Natural killer cell (primary cell): Measurements from ENCODE around the gene CXXC5. TPM values are rescaled to one million over a fixed set of nuclear protein-coding genes. Genes with fewer than 3 reads are reported as not detected.

Source experiments
- ATAC-seq, 3 donors: fragments of 150-1000 bp in 2 of 3; fragments of 200-7000 bp in 1 of 3; cut with Tn5 transposase; 1 replicate in 1 of 3; 2 replicates in 2 of 3; pipeline ENCODE4 v1.10.0; 2021; ENCODE audit warnings: mild to moderate bottlenecking in 2 of 3, moderate library complexity in 2 of 3
- DNase-seq, 2 donors: peaks; one replicate each; pipeline versions ENCODE4 v3.0.0 to v3.0.0-alpha.2; 2013 to 2021; ENCODE audit warnings: mixed read lengths in 1 of 2
- H3K27ac ChIP-seq: one replicate; pipeline ENCODE4 v1.5.1; 2013; ENCODE audit warnings: mild to moderate bottlenecking, low read length
- H3K27me3 ChIP-seq: one replicate; pipeline ENCODE4 v1.6.1; 2013; ENCODE audit warnings: low read length; ENCODE audit not compliant: control insufficient read depth, insufficient read depth
- H3K36me3 ChIP-seq: one replicate; pipeline ENCODE4 v1.6.1; 2013; ENCODE audit warnings: low read length; ENCODE audit not compliant: control insufficient read depth, insufficient read depth
- H3K4me1 ChIP-seq: one replicate; pipeline ENCODE4 v1.6.1; 2013; ENCODE audit warnings: low read length; ENCODE audit not compliant: control insufficient read depth, insufficient read depth
- H3K4me3 ChIP-seq: one replicate; pipeline ENCODE4 v1.5.1; 2013; ENCODE audit warnings: low read length
- H3K9me3 ChIP-seq: one replicate; pipeline ENCODE4 v1.6.1; 2013; ENCODE audit warnings: low read length; ENCODE audit not compliant: control insufficient read depth, insufficient read depth
- H3K27ac Mint-ChIP-seq, 2 donors: one replicate each; pipeline ENCODE4 v1.8.0; 2022; ENCODE audit warnings: mild to moderate bottlenecking in 2 of 2, mixed read lengths in 2 of 2, moderate library complexity in 1 of 2
- H3K27me3 Mint-ChIP-seq, 2 donors: one replicate each; pipeline ENCODE4 v1.8.0; 2022; ENCODE audit warnings: low read depth in 2 of 2, mixed read lengths in 2 of 2
- H3K36me3 Mint-ChIP-seq: one replicate; pipeline ENCODE4 v1.8.0; 2022; ENCODE audit warnings: mixed read lengths
- H3K4me1 Mint-ChIP-seq, 2 donors: one replicate each; pipeline ENCODE4 v1.8.0; 2022; ENCODE audit warnings: mixed read lengths in 2 of 2
- H3K4me3 Mint-ChIP-seq: one replicate; pipeline ENCODE4 v1.8.0; 2022; ENCODE audit warnings: mild to moderate bottlenecking, moderate library complexity, mixed read lengths
- H3K9me3 Mint-ChIP-seq, 2 donors: one replicate each; pipeline ENCODE4 v1.8.0; 2022; ENCODE audit warnings: mixed read lengths in 2 of 2
- CTCF ChIP-seq: fragments of 200-600 bp; IDR thresholded peaks from one replicate; pipeline ENCODE4 v1.8.0; 2022; ENCODE audit warnings: antibody characterized with exemption
- whole genome bisulfite sequencing: methylation state at CpG from one replicate; pipeline ENCODE4 v1.1.7; 2013; ENCODE audit warnings: missing lambda C conversion rate; ENCODE audit not compliant: insufficient coverage; 5-methylcytosine and 5-hydroxymethylcytosine counted together
- intact Hi-C: fragments of 100-400 bp; cut with micrococcal nuclease; formaldehyde crosslinking; loops from one replicate; pipeline ENCODE4 v1.14.2; 2022
- total RNA-seq, 4 donors: library from RNA; stranded (reverse); fragments of 120-200 nt in 1 of 4; gene quantifications; one replicate each; pipeline versions ENCODE4 v1.2.3 to v1.2.4, GENCODE V29; 2013 to 2022

Gene CXXC5
- total RNA-seq, 3 donors from 2014 or later (not counting 1 experiment from before 2014, with no cell fraction given) = 75.6 to 124 (median 84.8) TPM

- Mint-ChIP-seq H3K9me3 (no peaks in the 10 kb centered on the region), H3K4me3 (peak overlapping the region; percentile 74), H3K27ac (peak overlapping the region; percentile 98), H3K36me3 (no peaks in the 10 kb centered on the region), H3K27me3 (no peaks in the 10 kb centered on the region), H3K4me1 (peaks cover 44 to 49% of the 10 kb centered on the region in 2 donors)
- no peak for DNase-seq
- H3K4me3 ChIP-seq = no peak overlapping the region
- intact Hi-C loops = loop anchor here (10.0 kb wide), 1 partner anchor 206 kb away; no protein-coding TSS in a partner anchor
- no peaks in the 10 kb centered on the region for H3K27me3 ChIP-seq
- H3K36me3 ChIP-seq = no peaks in the 10 kb centered on the region
- H3K27ac ChIP-seq = peak overlapping the region; percentile 91
- peaks cover 64% of the 10 kb centered on the region for H3K4me1 ChIP-seq
- TF ChIP-seq CTCF = no peak
- H3K9me3 ChIP-seq = no peaks in the 10 kb centered on the region
- no peak for ATAC-seq
- 73% methylated on average over 12 of the region's 12 CpGs for WGBS
These were observed 9.2 kb upstream of the CXXC5 start for GRCh38 chr5:139638736-139639618.

GRCh38 chr5:139639619-139640380 lies 8.3 kb upstream of the CXXC5 start:
- H3K4me3 ChIP-seq = no peak overlapping the region
- H3K36me3 ChIP-seq = no peaks in the 10 kb centered on the region
- H3K9me3 ChIP-seq = no peaks in the 10 kb centered on the region
- no peaks in the 10 kb centered on the region for H3K36me3 Mint-ChIP-seq
- no peaks in the 10 kb centered on the region for H3K9me3 Mint-ChIP-seq
- DNase-seq = no peak
- peak overlapping the region; percentile 98 for H3K27ac Mint-ChIP-seq
- H3K4me3 Mint-ChIP-seq = no peak overlapping the region
- H3K4me1 ChIP-seq = peaks cover 69% of the 10 kb centered on the region
- ATAC-seq = no peak
- H3K27me3 Mint-ChIP-seq = no peaks in the 10 kb centered on the region
- no peak for TF ChIP-seq CTCF
- no peaks in the 10 kb centered on the region for H3K27me3 ChIP-seq
- no peak overlapping the region for H3K27ac ChIP-seq
- intact Hi-C loops = loop anchor here (10.0 kb wide), 1 partner anchor 205 kb away; no protein-coding TSS in a partner anchor
- WGBS = 87% methylated on average over 10 of the region's 11 CpGs
- H3K4me1 Mint-ChIP-seq = peaks cover 44 to 51% of the 10 kb centered on the region in 2 donors

GRCh38 chr5:139640421-139641115 lies 7.6 kb upstream of the CXXC5 start:
- ATAC-seq = no peak
- Mint-ChIP-seq H3K4me3 (no peak overlapping the region), H3K4me1 (peaks cover 43 to 52% of the 10 kb centered on the region in 2 donors), H3K27ac (peak overlapping the region in 1 of 2 donors; percentile 98), H3K36me3 (no peaks in the 10 kb centered on the region), H3K9me3 (no peaks in the 10 kb centered on the region), H3K27me3 (no peaks in the 10 kb centered on the region)
- intact Hi-C loops = no loop called here
- no peak for DNase-seq
- WGBS = 96% methylated on average over 13 of the region's 13 CpGs
- no peaks in the 10 kb centered on the region for H3K27me3 ChIP-seq
- H3K27ac ChIP-seq = no peak overlapping the region
- no peak overlapping the region for H3K4me3 ChIP-seq
- no peak for TF ChIP-seq CTCF
- peaks cover 69% of the 10 kb centered on the region for H3K4me1 ChIP-seq
- no peaks in the 10 kb centered on the region for H3K9me3 ChIP-seq
- no peaks in the 10 kb centered on the region for H3K36me3 ChIP-seq
